DMS153 treated with DMSO at 0.1 percent for 48 hours (cell line): ENCODE data around the gene BPIFB3.
"Not testable (repeated sequence)": the region's sequence is repeated elsewhere in the genome, so short reads cannot be mapped to it uniquely, and the experiment has no call there.

Source experiments
- DNase-seq: peaks from one replicate; lab custom pipeline; 2025; ENCODE audit not compliant: unreplicated experiment; lab: John Stamatoyannopoulos, UW

Gene BPIFB3

DNA sequence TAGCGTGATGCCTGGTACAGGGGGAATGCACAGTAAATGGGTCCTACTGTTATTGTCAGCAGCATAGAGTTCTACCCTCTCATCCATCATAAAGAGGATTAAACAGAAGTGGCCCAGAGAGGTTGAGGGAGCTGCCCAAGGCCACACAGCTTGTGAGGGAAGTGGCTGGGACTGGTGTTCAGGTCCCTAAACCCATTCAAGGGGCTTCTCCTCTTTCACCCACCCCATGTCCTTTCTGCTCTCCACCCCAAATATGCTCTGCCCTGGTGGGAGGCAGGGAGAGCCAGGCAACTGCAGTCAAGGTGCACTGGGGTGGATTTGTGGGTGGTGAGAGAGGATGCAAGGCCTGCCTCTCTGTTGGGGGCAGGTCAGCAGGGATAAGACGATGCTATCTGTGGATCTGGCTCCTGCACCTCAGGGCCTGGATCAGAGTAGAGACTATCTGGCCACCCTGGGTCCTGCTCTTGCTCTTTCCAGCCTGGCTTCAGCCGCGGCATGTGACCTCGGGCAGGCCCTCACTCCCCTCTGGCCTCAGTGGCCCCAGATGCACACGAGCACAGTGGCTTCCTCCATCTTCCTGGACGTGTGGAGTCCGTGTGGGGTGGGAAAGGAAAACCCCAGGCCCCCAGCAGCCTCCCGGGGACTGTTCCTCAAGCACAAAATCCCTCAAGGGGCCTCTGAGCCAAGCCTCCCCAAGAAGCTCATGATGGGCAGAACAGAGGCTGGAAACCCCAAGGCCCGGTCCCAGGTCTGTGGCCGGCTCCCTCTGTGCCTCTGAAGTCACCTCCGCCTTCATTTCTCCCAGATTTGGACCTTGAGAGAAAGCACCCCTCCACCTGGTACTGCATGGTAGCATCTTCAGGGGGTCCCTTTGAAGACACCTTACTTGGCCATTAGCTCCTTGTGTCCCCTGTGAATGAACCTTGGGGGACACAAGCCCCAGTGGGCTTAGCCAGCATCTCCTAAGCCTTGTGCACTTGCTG lies 25.6 kb upstream of the BPIFB3 start:
- DNase-seq: no peak

DNA sequence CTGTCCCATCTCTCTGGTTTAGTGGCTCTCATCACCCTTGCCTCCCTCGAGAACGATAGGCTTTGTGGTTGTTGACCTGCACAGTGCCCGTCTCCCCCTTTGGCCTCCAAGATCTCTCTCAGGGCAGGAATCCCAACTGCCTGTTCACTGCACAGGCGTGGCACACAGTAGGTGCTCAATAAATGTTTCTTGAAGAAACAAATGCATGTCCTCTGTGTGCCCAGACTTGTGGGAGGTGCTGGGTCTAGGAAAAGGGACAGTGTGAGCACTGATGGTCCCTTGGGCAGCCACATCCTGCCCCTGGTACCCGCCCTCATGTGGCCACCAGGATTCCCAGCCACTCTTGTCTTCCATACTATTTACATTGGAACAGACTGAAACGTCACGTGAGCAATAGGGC lies 24.8 kb upstream of the BPIFB3 start:
- no peak for DNase-seq

- DNase-seq: no peak
Observed at GRCh38 chr20:33030076-33030475, 23.6 kb upstream of the BPIFB3 start.

GRCh38 chr20:33030569-33030968 lies 23.1 kb upstream of the BPIFB3 start:
- no peak for DNase-seq

DNA sequence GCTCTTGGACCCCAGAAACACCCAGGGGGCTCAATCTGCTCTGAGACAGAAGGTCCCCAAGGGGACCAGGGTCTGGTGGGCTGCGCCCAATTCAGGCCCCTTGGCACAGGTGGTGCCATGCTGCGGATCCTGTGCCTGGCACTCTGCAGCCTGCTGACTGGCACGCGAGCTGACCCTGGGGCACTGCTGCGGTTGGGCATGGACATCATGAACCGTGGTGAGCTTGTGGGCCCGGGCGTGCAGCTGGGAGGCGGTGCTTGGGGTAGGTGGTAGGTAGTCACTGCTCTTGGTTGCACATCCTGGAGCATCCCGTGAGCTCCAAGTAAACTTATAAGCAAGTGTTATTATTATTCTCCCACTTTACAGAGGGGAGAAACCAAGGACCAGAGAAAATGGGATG lies 22.2 kb upstream of the BPIFB3 start, which contains the start of gene BPIFB6:
Gene BPIFB6, plus strand, starts transcription at position 118 of the 400 bp plus-strand sequence. Its CDS starts 0 bp downstream, at position 118.
- no peak for DNase-seq

DNA sequence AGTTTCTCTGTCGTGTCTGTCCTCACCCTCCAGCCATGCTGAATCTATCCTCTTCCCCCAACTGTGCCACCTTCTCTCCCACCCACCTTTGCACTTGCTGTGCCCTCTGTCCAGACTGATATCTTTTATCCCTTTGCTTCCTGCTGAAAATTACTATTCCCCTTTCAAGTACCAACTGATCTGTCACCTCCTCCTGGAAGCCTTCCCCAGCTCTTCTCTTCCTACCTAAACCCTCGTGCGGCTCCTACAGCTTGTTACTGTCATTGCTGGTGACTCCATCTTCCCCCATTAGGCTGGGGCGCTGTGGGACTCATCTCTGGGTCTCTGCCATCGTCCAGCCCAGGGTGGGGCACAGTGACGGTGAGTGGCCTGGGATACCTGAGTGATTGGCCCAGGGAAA lies 21.1 kb upstream of the BPIFB3 start:
- DNase-seq: no peak

DNA sequence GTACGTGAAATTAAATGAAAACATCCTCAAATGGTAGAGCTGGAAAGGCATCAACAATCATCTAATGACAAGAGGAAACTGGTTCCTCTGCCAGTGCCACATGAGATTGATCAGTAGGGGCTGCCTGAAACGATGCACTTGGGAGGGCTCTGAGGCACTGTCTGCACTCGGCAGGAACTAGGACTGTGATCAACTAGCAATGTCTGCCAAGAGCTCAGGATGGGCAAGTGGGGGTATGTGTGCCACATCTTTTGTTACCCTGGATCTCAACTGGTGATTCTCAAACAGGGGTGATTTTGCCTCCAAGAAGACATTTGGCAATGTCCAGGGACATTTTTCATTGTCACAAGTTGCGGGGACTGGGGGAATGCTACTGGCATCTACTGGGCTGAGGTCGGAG lies 20.3 kb upstream of the BPIFB3 start:
- DNase-seq: no peak

DNA sequence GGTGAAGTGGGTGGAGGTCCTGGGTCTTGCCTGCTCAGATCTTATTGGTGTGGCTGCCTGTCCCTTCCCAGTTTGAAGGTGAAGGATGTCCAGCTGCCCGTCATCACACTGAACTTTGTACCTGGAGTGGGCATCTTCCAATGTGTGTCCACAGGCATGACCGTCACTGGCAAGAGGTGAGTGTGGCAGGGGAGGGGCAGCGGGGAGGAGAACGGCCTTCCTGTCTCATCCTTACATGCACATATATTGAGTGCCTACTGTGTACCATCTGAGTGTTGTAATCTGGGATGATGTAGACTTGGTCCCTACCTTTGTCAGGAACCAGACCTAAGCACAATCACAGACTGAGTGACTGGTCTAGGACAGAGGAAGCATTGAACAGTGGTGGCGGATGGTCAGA lies 19.6 kb upstream of the BPIFB3 start:
- DNase-seq: no peak

DNA sequence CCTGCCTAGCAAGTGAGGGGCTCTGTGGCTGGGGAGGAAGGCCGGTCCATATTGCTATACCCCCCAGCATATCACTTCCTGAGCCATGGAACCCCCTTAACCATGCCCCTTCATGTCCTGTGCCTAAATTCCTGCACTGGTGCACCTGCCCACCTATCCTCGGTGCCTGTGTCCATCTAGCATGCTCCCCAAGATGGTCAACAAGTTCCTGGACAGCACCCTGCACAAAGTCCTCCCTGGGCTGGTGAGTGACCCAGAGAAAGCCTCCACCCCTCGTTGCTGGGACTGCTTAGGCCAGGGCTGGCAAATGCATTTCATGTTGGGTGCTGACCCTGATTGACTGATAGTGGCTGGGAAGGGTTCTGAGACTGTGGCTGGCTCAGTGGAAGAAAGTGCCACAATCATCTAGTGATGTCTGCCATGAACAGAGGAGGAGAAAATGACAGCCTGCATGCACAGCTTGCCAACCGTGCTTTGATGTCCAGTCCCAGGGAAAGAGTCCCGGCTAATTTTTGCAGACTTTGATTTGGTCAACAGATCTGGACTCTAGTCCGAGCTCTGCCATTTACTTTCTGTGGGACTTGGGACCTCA lies 18.7 kb upstream of the BPIFB3 start:
- DNase-seq: no peak

DNA sequence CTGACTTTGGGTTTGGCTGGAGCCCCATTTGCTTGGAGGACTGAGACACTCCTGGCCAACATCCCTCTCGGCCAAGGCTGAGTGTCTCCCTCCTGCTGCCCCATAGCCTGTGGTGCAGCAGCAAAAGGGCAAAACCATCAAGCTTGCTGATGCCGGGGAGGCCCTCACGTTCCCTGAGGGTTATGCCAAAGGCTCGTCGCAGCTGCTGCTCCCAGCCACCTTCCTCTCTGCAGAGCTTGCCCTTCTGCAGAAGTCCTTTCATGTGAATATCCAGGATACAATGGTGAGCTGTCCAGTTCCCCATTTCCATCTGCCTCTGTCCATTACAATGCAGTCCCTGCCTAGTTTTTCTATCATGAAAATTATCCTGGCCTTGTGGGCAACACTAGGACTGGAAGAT lies 16.2 kb upstream of the BPIFB3 start:
- DNase-seq: no peak

GRCh38 chr20:33038243-33038642 lies 15.5 kb upstream of the BPIFB3 start:
- DNase-seq: no peak

DNA sequence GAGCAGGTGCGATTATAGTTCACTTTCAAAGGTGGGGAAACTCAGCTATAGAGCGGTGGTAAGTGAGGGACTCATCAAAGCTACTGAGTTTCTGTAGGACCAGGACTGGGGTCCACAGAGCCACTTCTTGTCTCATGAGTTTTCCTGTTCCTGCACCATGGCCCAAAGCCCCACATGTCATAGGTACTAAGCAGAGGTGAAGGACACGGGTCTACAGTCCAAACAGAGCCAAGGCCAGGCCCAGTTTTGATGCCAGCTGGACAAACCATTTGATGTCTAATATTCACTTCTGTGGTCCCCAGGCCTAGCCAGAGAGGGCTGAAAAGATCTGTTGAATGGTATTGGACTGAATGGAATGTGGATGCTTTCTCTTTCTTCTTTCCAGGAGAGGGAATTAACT lies 11.3 kb upstream of the BPIFB3 start:
- DNase-seq: no peak

DNA sequence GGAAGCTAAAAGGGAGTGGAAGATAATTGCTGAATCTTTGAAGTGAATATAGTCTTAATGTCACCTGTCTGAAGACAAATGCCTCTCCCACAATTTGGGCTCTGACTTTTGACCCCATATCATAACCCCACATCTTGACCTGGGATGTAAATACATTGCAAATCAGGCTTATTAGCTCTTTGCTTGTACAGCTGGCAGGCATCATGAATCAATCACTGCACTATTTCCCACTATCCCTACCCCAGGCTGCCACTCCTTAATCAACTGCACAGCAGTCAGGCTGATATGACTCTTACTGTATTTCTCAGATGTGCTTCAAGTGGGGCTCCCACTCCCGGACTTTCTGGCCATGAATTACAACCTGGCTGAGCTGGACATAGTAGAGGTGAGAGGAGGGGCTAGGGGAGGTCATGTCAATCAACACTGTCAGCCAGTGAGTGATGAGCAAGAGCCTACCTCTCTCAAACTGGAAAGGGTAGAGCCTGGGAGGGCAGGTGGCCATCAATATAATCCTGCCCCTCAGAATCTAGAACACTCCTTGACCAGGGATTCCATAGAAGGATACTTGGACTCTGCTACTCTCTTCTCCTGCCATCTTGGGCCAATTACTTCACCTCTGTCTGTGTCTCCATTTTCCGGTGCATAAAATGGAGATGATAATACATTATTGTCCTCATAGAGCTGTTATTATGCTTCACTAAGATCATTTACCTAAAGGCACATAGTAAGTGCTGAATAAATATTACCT lies 10.5 kb upstream of the BPIFB3 start:
- no peak for DNase-seq

DNA sequence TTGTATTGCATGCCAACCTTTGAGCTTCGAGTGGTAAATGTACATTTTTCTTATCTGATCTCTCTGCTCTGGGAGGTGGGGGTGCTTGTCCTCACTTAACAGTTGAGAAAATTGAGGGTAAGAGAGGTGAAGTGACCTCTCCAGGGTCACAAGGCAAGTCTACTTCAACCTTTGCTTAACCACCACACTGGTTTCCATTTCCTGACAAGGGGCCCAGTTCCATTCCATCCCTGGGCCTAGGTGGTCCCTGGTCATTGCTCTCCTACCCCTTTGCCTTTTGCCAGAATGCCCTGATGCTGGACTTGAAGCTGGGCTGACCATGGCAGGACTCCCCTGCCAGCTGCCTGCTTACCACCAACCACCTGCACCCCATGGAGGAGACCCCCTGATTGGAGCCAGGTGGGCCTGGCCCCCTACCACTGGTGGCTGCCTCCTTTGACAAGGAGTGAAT lies 9.9 kb upstream of the BPIFB3 start:
- DNase-seq: no peak

DNA sequence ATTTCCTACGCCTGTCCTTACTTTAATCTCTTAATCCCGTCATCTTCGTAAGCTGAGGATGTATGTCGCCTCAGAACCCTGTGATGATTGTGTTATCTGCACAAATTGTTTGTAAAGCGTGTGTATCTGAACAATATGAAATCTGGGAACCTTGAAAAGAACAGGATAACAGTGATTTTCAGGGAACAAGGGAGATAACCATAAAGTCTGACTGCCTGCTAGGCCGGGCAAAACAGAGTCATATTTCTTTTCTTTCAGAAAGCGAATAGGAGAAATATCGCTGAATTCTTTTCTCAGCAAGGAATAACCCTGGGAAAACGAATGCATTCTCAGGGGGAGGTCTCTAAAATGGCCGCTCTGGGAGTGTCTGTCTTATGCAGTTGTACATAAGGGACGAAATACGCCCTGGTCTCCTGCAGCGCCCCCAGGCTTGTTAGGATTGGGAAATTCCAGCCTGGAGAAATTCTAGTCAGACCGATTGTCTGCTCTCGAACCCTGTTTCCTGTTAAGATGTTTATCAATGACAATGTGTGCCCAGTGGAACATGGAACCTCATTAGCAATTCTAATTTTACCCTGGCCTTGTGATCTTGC lies 8.5 kb upstream of the BPIFB3 start:
- DNase-seq: not testable (repeated sequence)

DNA sequence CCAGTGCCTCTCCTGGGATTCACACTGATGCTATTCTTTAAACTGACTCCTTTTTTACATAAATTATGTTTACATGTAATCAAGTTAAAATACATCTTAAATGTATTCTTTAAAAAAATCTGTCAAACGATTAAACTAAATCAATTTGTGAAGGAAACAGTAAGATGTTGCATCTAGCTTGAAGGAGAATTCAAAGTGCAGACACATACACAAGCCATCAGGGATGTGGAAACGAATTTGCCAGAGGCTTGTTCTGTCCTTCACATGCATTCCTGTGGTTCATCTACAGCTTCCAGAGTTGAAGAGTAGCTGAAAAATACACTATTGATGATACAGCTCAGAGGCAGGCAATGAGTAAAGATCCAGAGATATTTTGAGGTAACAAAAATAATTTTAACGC lies 7.3 kb upstream of the BPIFB3 start:
- no peak for DNase-seq

DNA sequence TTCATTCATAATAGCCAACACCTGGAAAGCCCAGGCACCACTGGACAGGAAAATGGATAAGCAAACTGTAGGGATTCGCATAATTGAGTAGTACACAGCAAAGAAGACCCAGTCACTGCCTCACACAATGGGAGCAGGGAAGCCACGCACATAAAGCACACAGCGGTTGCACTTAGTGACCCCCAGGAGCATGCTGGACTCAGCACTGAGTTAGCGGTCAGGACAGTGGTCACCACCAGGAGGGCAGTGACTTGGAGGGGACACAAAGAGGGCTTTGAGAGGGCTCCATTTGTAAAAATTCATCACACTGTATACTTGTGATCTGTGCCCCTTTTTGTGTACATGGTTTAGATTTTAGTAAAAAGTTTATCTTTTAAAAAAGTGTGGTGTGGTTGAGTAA lies 2.4 kb upstream of the BPIFB3 start:
- no peak for DNase-seq

- no peak for DNase-seq
Observed at GRCh38 chr20:33054381-33054780, 678 bp downstream of the BPIFB3 start.

DNA sequence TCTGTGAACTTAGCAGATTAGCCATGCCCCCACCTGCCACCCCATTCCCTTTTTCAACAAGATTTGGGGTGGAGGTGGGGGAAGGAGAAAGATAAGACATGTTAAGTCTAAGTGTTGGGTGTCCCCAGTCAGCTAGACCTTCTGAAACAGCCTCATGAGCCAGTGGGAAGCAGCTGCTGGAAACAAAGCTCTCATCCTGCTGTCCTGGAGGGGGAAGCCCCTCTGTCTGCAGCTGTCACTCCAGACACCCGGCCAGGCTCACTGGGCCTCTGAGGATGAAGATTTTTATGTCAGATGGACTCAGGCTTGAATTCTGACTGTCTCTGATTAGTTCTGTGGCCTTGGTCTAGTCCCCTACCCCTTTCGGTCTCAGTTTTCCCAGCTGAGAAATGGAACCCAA lies 1.1 kb downstream of the BPIFB3 start:
- no peak for DNase-seq

- DNase-seq: no peak
Observed at GRCh38 chr20:33059136-33059535, 5.4 kb downstream of the BPIFB3 start.

DNA sequence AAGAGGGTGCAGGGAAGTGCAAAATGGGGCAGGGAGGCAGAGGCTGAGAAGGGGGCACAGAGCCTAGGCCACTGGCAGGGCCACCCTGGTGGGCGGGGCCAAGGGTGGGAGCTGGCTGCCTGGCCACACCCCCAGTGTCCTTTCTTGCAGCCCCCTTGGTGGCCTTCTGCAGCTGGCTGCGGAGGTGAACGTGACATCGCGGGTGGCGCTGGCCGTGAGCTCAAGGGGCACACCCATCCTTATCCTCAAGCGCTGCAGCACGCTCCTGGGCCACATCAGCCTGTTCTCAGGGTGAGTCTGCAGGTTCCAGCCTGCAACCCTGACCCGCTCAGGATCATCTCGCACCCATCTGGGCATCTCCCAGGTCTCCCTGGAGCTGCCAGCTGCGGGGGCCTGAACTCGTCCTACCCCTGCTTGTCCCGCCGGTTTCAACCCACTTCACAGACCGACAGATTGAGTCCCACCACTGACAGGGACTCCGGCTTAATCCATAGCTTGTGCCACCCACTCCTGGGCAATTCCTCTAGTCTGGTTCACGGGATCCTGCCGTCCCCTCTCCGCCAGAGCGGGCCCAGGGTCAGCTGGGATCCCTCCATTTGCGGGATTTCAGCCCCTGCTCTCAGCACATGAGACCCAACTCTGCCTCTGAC lies 6.2 kb downstream of the BPIFB3 start:
- DNase-seq: no peak
